GM12878 (cell line): ENCODE measurements around the gene GNG10. TPM values are rescaled to one million over a fixed set of nuclear protein-coding genes. Genes with fewer than 3 reads are reported as not detected.

Source experiments
- ATAC-seq: fragments of 200-7000 bp; cut with Tn5 transposase; 3 replicates; pipeline ENCODE4 v1.9.1; 2020; ENCODE audit warnings: mild to moderate bottlenecking, moderate library complexity
- BruUV-seq: library from RNA; stranded (reverse); fragments of 400-500 nt; replicated peaks from 2 replicates; lab custom pipeline; 2021; lab: Mats Ljungman, UMichigan
- CTCF ChIA-PET: fragments of 300-600 bp; sonication (Branson Sonifier 250); formaldehyde crosslinking; extraction: SDS; loops from one replicate; lab custom pipeline; 2021; ENCODE audit warnings: inconsistent platforms; lab: Yijun Ruan, JAX
- POLR2A ChIA-PET: fragments of 350-600 bp; formaldehyde crosslinking; extraction: SDS; loops from one replicate; lab custom pipeline; 2021; ENCODE audit warnings: inconsistent platforms; lab: Charles Lee
- RAD21 ChIA-PET: fragments of 300-600 bp; sonication (Branson Sonifier 250); formaldehyde crosslinking; loops from one replicate; lab custom pipeline; 2023; ENCODE audit warnings: antibody characterized with exemption; ENCODE audit not compliant: unreplicated experiment; lab: Charles Lee
- SMC1A ChIA-PET: fragments of 300-600 bp; sonication (Branson Sonifier 250); formaldehyde crosslinking; loops from one replicate; lab custom pipeline; 2023; ENCODE audit not compliant: unreplicated experiment, uncharacterized antibody; lab: Charles Lee
- DNase-seq: peaks from one replicate; pipeline ENCODE4 v3.0.0-alpha.2; 2011; ENCODE audit warnings: low read depth, low spot score
- FAIRE-seq: peaks from 3 replicates; lab custom pipeline; 2011; peaks lifted over from hg19 to GRCh38; lab: Jason Lieb, UNC
- H2AFZ ChIP-seq: 2 replicates; pipeline ENCODE4 v1.6.0; 2011; ENCODE audit warnings: low read depth, low read length, control low read depth; ENCODE audit not compliant: control insufficient read depth
- H3K27ac ChIP-seq: 2 replicates; pipeline ENCODE4 v1.5.1; 2011; ENCODE audit warnings: control low read depth; ENCODE audit not compliant: control insufficient read depth, insufficient read depth
- H3K27me3 ChIP-seq, 2 experiments: replicated peaks in 1 of 2; 2 replicates each; pipeline versions ENCODE4 v1.6.0 to v1.6.1; 2011; ENCODE audit warnings: low read length in 1 of 2; ENCODE audit not compliant: control insufficient read depth in 2 of 2, insufficient read depth in 2 of 2
- H3K36me3 ChIP-seq, 2 experiments: 2 replicates each; pipeline ENCODE4 v1.5.1; 2011; ENCODE audit warnings: low read length in 1 of 2; ENCODE audit not compliant: control insufficient read depth in 2 of 2, insufficient read depth in 2 of 2
- H3K4me1 ChIP-seq: 2 replicates; pipeline ENCODE4 v1.6.1; 2011; ENCODE audit warnings: mild to moderate bottlenecking, low read length, moderate library complexity, mixed read lengths; ENCODE audit not compliant: control insufficient read depth, insufficient read depth
- H3K4me2 ChIP-seq: 2 replicates; pipeline ENCODE4 v1.6.0; 2011; ENCODE audit warnings: control low read depth; ENCODE audit not compliant: control insufficient read depth, insufficient read depth
- H3K4me3 ChIP-seq: fragments of 200-600 bp; sonication (generic); 2 replicates; pipeline ENCODE4 v1.5.1; 2016
- H3K79me2 ChIP-seq: 2 replicates; pipeline ENCODE4 v1.6.0; 2011; ENCODE audit warnings: low read length; ENCODE audit not compliant: control insufficient read depth, insufficient read depth
- H3K9ac ChIP-seq: 2 replicates; pipeline ENCODE4 v1.8.0; 2011; ENCODE audit warnings: low read length, control low read depth, mixed read lengths; ENCODE audit not compliant: control insufficient read depth, insufficient read depth
- H3K9me3 ChIP-seq: replicated peaks from 3 replicates; pipeline ENCODE4 v1.5.1; 2011; ENCODE audit warnings: mild to moderate bottlenecking, low read length; ENCODE audit not compliant: control insufficient read depth, insufficient read depth
- H4K20me1 ChIP-seq: 2 replicates; pipeline ENCODE4 v1.6.0; 2011; ENCODE audit not compliant: control insufficient read depth, insufficient read depth
- CEBPB ChIP-seq, 2 experiments: fragments of 150-350 bp in 1 of 2; IDR thresholded peaks; 2 replicates each; pipeline ENCODE4 v1.6.1; 2012 to 2014; ENCODE audit warnings: low read depth in 2 of 2, low read length in 2 of 2, borderline replicate concordance in 1 of 2, inconsistent platforms in 1 of 2
- CHD1 ChIP-seq: IDR thresholded peaks from 2 replicates; pipeline ENCODE4 v1.6.1; 2012; ENCODE audit warnings: low read depth, low read length, improper control_type of control experiment
- DPF2 ChIP-seq: fragments of 450-650 bp; IDR thresholded peaks from 2 replicates; pipeline ENCODE4 v1.6.1; 2017; ENCODE audit warnings: mild to moderate bottlenecking
- ETV6 ChIP-seq, 2 experiments: fragments of 450-650 bp in 1 of 2; IDR thresholded peaks in 1 of 2; conservative IDR thresholded peaks in 1 of 2; 2 replicates each; pipeline ENCODE4 v1.6.1; 2014; ENCODE audit warnings: antibody characterized with exemption in 1 of 2, borderline replicate concordance in 1 of 2, low read depth in 1 of 2, mild to moderate bottlenecking in 1 of 2, moderate library complexity in 1 of 2
- FOS ChIP-seq: IDR thresholded peaks from 3 replicates; pipeline ENCODE4 v1.6.1; 2011; ENCODE audit warnings: borderline replicate concordance; ENCODE audit not compliant: insufficient read length; ENCODE audit errors: extremely low read depth
- GATAD2B ChIP-seq: fragments of 450-650 bp; conservative IDR thresholded peaks from 2 replicates; pipeline ENCODE4 v1.6.1; 2017; ENCODE audit warnings: low read depth, mild to moderate bottlenecking, moderate library complexity
- HDAC6 ChIP-seq: fragments of 200-600 bp; sonication (generic); IDR thresholded peaks from one replicate; pipeline ENCODE4 v1.8.0; 2017; ENCODE audit warnings: antibody characterized with exemption; ENCODE audit not compliant: unreplicated experiment
- JUNB ChIP-seq: IDR thresholded peaks from 2 replicates; pipeline ENCODE4 v1.6.1; 2016; ENCODE audit warnings: antibody characterized with exemption, mild to moderate bottlenecking
- NBN ChIP-seq: fragments of 450-650 bp; IDR thresholded peaks from 2 replicates; pipeline ENCODE4 v1.6.1; 2016
- WGBS: methylation state at CpG from one replicate; pipeline ENCODE4 v1.1.6; 2016; ENCODE audit warnings: low lambda C conversion rate; ENCODE audit not compliant: insufficient replicate concordance, insufficient coverage; ENCODE audit errors: missing lambda C conversion rate; 5-methylcytosine and 5-hydroxymethylcytosine counted together
- in situ Hi-C: fragments of 300-500 bp; cut with MboI; formaldehyde crosslinking; loops from 9 replicates; pipeline ENCODE4 v1.14.3; 2018; ENCODE audit warnings: mixed read lengths
- intact Hi-C: fragments of 100-400 bp; cut with micrococcal nuclease; formaldehyde crosslinking; loops from one replicate; pipeline ENCODE4 v1.14.2; 2022; ENCODE audit not compliant: unreplicated experiment
- polyA plus RNA-seq, 11 experiments: library from polyadenylated mRNA; depleted of rRNA in 4 of 11; unstranded in 6 of 11; stranded (reverse) in 5 of 11; fragments of >200 nt; fragmentation: Nextera tagmentation in 4 of 11; fragmentation: Illumina TruSeq in 1 of 11; extraction: Ambion mirVana in 4 of 11; extraction: Trizol in 1 of 11; gene quantifications; 1 replicate in 1 of 11; 2 replicates in 10 of 11; pipeline versions ENCODE4 v1.2.1 to v1.2.3, GENCODE V29; 2011 to 2016; ENCODE audit warnings: inconsistent platforms in 2 of 11, missing spikeins in 2 of 11, low read depth in 1 of 11
- total RNA-seq, 4 experiments: library from RNA; depleted of rRNA in 3 of 4; stranded (reverse); fragments of >200 nt in 3 of 4; fragmentation: Illumina TruSeq in 1 of 4; extraction: Trizol in 1 of 4; gene quantifications; 2 replicates each; pipeline versions ENCODE4 v1.2.1 to v1.2.3, GENCODE V29; 2013 to 2021
- TF ChIP-seq, protein P1 (sequence below): IDR thresholded peaks from 2 replicates; pipeline ENCODE4 v1.6.1; 2012; ENCODE audit warnings: low read depth, low read length, improper control_type of control experiment

The GNG10 gene
- total and polyA plus RNA-seq, 10 of the 15 experiments (the other 5 are each of a cell fraction or from before 2014, with no cell fraction given) = 12.0 to 28.2 (median 22.7) TPM

DNA sequence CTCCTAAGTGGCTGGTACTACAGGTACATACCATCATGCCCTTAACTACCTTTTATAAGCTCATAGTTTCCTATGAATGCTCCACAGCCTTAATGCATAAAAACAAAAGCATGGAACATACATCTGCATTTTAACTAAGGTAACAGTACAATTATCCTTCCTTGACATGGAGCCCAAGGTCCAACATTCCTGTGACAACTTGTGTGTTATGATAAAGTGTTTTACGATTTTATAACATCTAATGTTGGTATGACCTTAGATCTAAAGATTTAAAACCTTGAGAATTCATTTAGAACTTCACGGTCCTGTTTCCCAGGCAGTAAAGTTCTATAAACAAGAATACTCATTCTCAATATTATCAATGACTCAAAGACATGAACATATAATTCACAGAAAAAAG lies 43.1 kb downstream of the GNG10 start (continued):
- TF ChIP-seq FOS = no peak
- TF ChIP-seq CEBPB (IDR thresholded peaks at IDR 0.05; ENCODE audit: borderline replicate concordance in 1 of 2, low read depth in 2 of 2, low read length in 2 of 2) = no peak
- no peak for TF ChIP-seq ETV6 (conservative IDR thresholded peaks at IDR 0.05 in 1 of 2, IDR thresholded peaks at IDR 0.05 in 1 of 2; ENCODE audit: borderline replicate concordance in 1 of 2, low read depth in 1 of 2)
- no peak for TF ChIP-seq DPF2
- TF ChIP-seq HDAC6 = no peak
- TF ChIP-seq GATAD2B = no peak
- TF ChIP-seq NBN = no peak
- TF ChIP-seq, protein P1, sequence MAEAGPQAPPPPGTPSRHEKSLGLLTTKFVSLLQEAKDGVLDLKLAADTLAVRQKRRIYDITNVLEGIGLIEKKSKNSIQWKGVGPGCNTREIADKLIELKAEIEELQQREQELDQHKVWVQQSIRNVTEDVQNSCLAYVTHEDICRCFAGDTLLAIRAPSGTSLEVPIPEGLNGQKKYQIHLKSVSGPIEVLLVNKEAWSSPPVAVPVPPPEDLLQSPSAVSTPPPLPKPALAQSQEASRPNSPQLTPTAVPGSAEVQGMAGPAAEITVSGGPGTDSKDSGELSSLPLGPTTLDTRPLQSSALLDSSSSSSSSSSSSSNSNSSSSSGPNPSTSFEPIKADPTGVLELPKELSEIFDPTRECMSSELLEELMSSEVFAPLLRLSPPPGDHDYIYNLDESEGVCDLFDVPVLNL = no peak

DNA sequence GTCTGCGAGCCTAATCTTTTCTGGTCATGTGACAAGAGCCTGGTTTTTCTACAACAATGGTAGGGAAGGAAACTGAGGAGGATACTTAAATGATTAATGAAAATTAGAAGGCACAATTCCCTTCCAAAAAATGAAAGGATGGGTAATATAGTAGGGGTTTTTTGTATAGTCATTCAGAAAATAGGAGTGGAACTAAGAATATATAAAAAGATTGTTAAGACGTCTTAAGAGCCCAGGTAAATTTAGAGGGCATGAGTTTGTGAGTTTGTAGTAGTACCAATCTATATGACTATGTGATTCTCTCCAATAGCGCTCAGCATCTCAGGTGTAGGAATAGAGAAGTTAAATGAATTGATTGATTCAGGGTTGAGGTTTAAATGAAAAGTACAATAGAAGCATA lies 50.1 kb downstream of the GNG10 start:
- ATAC-seq (peak; percentile 31; the same call in 2 of the 3 replicates), DNase-seq (no peak), FAIRE-seq (no peak)
- WGBS = 60% methylated on average over 3 of the region's 3 CpGs
- ChIA-PET POLR2A (no interaction called here), SMC1A (no interaction called here), CTCF (interaction anchor here (0.6 to 1.7 kb wide), 2 partner anchors 12 to 17 kb away, joined by 3 to 4 read pairs; no protein-coding TSS in a partner anchor), RAD21 (no interaction called here)
- Histone ChIP-seq H4K20me1 (no peaks in the 10 kb centered on the region), H3K27me3 (no peaks in the 10 kb centered on the region), H3K27ac (no peak overlapping the region), H3K9ac (no peak overlapping the region), H3K4me1 (no peaks in the 10 kb centered on the region), H3K4me3 (no peak overlapping the region), H2AFZ (no peak overlapping the region), H3K9me3 (no peaks in the 10 kb centered on the region), H3K4me2 (no peak overlapping the region), H3K79me2 (no peaks in the 10 kb centered on the region), H3K36me3 (no peaks in the 10 kb centered on the region)
- TF ChIP-seq CHD1 = no peak
- TF ChIP-seq JUNB = peak; percentile 51
- intact Hi-C loops = no loop called here
- in situ Hi-C loops = no loop called here
- BruUV-seq = no TSS peak
